NCI-H446 (cell line): Measurements from ENCODE around the gene ABHD12.
A peak's percentile ranks its signal among the peaks of the same experiment; 100 is the strongest.

Experiments used
- DNase-seq, 2 experiments: peaks; one replicate each; lab custom pipeline; 2025; lab: John Stamatoyannopoulos, UW

The ABHD12 gene

GRCh38 chr20:25380945-25381614, 9.6 kb downstream of the ABHD12 start:
- no peak for DNase-seq

- no peak for DNase-seq
These were observed 11.5 kb downstream of the ABHD12 start for GRCh38 chr20:25378884-25379733.

GRCh38 chr20:25378189-25378883, 12.3 kb downstream of the ABHD12 start:
- no peak for DNase-seq

- DNase-seq: no peak
These were observed 13.7 kb downstream of the ABHD12 start for GRCh38 chr20:25376886-25377285.

- no peak for DNase-seq
These were observed 14.4 kb downstream of the ABHD12 start for GRCh38 chr20:25376236-25376635.

- DNase-seq: no peak
These were observed 15.8 kb downstream of the ABHD12 start for GRCh38 chr20:25374842-25375241.

GRCh38 chr20:25372584-25373336, 17.9 kb downstream of the ABHD12 start:
- no peak for DNase-seq

- DNase-seq: no peak
These were observed 20.7 kb downstream of the ABHD12 start for GRCh38 chr20:25369971-25370370.

GRCh38 chr20:25369529-25369928, 21.1 kb downstream of the ABHD12 start:
- no peak for DNase-seq

GRCh38 chr20:25368976-25369375, 21.7 kb downstream of the ABHD12 start:
- DNase-seq: no peak

GRCh38 chr20:25368526-25368925, 22.1 kb downstream of the ABHD12 start:
- no peak for DNase-seq

GRCh38 chr20:25364879-25365699, 25.5 kb downstream of the ABHD12 start:
- no peak for DNase-seq

- DNase-seq: no peak
These were observed 26.4 kb downstream of the ABHD12 start for GRCh38 chr20:25364180-25364788.

GRCh38 chr20:25361287-25361683, 29.4 kb downstream of the ABHD12 start:
- no peak for DNase-seq

GRCh38 chr20:25360631-25361286, 29.9 kb downstream of the ABHD12 start:
- DNase-seq: no peak

- DNase-seq: peak in 1 of 2 experiments; percentile 47
These were observed 34.2 kb downstream of the ABHD12 start for GRCh38 chr20:25356271-25356933.

GRCh38 chr20:25355866-25356265, 34.8 kb downstream of the ABHD12 start:
- no peak for DNase-seq

- DNase-seq: no peak
These were observed 35.5 kb downstream of the ABHD12 start for GRCh38 chr20:25355011-25355595.
